Skin epidermis (tissue), 12 donors: Measurements from ENCODE around the gene PDGFRB.

ENCODE experiments used
- H3K27ac ChIP-seq, 21 experiments: fragments of 200-600 bp; sonication (generic) in 11 of 21; one replicate each; pipeline ENCODE4 v1.5.0; 2020; ENCODE audit warnings: mild to moderate bottlenecking in 3 of 21, inconsistent platforms in 2 of 21, moderate library complexity in 2 of 21
- H3K4me3 ChIP-seq, 7 experiments: fragments of 200-600 bp; sonication (generic) in 2 of 7; one replicate each; pipeline ENCODE4 v1.5.0; 2020; ENCODE audit warnings: inconsistent platforms in 2 of 7, mild to moderate bottlenecking in 2 of 7, moderate library complexity in 1 of 7

The PDGFRB gene

DNA sequence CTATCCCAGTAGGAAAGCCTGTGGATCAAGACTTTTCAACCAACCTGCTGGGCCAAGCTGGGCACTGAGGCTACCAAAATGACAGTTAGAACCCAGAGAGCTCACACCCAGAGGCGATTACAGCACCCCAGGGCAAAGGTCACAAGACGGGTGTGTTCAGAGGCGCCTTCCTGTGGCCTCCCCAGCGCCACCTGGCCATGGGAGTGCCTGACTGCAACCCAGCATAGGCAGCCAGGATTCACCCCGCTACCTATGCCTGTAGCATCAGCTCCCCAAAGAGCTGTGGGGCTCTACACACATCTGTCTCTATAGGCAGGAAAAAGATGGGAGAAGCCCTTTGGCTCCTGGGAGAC, 33.5 kb downstream of the PDGFRB start:
- peak overlapping the region in 2 of 21 experiments; percentile 10 to 28 for H3K27ac ChIP-seq

DNA sequence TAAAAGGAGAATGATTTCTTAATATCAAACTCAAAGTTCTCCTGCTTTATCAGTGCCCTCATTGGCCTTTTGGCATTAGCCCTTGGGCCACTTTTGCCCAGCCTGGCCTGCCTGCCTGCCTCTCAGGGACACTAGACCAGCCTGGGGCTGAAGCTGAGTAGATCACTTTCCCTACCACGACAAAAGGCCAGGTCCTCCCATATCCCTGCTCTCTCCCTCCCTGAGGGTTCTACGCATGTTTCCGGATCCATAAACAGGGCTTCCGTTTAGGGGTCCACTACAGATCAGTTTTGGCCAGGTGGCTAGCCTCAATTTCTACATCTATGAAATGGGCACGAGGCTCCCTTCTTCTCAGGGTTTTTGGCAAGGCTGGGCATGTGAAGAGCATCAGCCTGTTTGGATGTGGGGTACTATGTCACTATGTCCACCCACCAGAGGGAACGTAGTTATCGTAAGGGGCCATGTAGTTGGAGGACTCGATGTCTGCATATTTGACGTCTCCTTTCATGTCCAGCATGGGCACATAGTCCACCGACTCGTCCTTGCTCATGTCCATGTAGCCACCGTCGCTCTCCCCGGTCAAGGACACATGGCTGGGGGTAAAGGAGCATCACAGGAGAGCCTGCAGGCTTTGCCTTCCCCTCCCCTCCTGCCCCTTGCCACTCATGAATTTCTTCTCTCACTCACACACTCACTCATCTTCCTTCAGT, 34.0 kb downstream of the PDGFRB start:
- peak overlapping the region in 1 of 21 experiments; percentile 20 for H3K27ac ChIP-seq
- no peak overlapping the region for H3K4me3 ChIP-seq

More for the DNA sequence above, 33.5 kb downstream of the PDGFRB start:
- H3K4me3 ChIP-seq, result no peak overlapping the region

DNA sequence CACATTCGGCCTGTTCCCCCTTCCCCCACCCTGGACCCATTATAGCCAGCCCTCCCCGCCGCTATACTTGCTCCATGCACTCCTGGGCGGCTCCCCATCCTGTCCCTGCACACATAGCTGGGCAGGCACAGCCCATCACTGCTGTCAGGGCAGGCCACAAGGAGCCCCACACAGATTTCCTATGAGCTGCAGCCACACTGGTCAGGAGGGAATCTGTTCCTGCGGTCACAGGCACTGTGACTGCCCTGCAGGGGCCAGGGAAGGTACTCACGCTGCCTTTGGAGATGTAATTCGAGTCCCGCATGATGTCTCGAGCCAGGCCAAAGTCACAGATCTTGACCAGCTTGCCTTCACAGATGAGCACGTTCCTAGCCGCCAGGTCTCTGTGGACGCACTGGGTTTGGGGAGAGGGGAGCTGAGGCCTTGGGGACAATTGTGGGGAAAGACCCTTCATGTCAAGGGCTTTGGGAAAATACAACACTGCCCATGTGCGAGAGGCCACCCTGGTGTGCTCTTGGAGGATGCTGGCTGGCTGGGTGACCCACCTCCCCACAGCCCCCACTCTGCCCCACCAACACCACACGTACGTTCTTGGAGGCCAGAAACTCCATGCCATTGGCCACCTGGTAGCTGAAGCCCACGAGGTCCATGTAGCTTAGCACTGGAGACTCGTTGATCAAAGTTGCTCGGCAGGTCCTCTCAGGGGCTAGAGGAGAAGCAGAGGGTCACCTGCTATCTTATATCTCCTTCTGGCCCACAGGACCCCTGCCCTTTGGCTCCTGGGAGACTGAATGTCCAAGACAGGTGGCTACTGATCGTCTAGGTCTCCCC, 34.8 kb downstream of the PDGFRB start:
- no peak overlapping the region for H3K4me3 ChIP-seq
- peak overlapping the region in 2 of 21 experiments; percentile 20 to 28 for H3K27ac ChIP-seq

DNA sequence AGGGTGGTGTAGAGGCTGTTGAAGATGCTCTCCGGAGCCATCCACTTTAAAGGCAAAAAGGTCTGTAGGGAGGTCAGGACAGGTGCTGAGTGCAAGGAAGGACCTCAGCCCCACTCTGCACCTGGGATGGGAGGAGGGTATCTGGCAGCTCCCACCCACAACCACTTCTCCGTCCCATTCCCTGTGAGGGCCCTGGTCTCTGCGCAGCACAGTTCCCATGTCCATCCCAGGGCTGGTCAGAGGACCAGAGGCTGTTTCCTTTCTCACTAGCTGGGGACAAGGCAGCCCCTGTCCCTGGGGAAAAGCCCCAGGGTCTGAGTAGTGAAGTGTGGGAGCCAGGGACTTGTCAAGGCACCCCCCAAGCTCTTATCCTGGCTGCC, 35.6 kb downstream of the PDGFRB start:
- no peak overlapping the region for H3K4me3 ChIP-seq
- H3K27ac ChIP-seq, result no peak overlapping the region

GRCh38 chr5:150119421-150120061, 36.1 kb downstream of the PDGFRB start:
- Histone ChIP-seq H3K27ac (no peak overlapping the region), H3K4me3 (no peak overlapping the region)

DNA sequence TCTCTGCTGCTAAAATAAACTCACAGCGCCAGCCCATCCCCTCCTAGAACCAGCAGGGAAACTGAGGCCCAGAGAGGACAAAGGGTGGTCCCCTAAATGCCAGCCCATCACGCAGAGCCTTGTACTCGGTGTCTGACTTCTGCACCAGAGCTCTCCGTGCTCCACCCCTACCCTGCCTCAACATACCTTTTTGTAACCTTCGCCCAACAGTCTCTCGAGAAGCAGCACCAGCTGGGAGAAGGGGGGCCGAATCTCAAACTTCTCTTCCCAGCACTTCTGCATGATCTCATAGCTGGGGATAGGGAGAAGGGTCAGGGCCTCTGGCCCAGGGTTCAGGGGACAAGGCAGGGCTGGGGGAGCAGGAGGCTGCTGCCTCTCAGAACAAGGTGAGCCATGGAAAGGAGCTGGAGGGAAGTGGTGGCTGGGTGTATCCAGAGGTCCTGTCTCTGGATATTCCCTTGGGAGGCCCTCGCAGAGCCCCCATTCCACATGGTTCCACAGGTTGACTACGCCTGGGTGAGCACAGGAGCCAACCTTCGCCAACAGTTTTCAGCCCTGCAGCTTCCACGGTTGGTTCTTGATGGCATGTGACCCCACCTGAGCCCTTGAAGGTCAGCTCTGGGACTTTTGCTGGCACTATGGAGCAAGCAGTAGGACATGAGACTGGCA, 37.0 kb downstream of the PDGFRB start:
- no peak overlapping the region for H3K4me3 ChIP-seq
- H3K27ac ChIP-seq, result no peak overlapping the region

GRCh38 chr5:150117945-150118560, 37.6 kb downstream of the PDGFRB start:
- Histone ChIP-seq H3K27ac (no peak overlapping the region), H3K4me3 (no peak overlapping the region)

DNA sequence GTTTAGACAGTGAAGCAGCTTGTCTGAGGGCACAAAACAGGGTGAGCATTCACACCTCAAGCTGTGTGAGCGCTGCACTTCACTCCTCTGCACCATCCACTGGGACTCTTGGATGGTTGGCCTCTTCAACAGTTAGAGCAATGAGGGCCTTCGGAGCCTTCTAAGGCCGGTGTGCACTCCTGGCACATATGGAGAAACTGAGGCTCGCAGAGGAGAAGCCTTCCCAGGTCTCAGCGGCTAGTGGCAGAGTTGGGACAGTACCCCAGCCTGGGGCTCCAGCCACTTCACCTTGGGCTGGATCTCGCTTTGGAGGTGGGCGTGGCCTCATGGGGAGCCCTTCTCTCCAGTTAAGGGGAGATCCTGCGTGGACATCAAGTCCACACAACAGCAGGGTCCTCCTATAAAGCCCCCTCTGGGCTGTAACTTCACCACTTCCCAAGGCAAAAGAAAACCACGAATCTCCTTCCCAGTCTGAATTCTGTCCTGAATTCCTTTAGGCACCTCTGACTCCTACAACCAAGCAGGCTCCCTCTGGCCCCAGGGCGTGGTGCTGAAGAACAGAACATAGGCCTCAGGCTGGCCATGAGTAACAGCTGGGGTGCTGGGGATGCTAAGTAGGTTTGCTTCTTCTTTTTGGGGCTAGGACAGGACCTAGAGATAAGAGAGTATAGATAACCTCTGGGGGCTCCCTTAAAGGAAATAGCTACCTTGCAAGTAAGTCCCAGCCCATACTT, 38.8 kb downstream of the PDGFRB start:
- Histone ChIP-seq H3K27ac (peak overlapping the region in 1 of 21 experiments; percentile 22), H3K4me3 (no peak overlapping the region)

DNA sequence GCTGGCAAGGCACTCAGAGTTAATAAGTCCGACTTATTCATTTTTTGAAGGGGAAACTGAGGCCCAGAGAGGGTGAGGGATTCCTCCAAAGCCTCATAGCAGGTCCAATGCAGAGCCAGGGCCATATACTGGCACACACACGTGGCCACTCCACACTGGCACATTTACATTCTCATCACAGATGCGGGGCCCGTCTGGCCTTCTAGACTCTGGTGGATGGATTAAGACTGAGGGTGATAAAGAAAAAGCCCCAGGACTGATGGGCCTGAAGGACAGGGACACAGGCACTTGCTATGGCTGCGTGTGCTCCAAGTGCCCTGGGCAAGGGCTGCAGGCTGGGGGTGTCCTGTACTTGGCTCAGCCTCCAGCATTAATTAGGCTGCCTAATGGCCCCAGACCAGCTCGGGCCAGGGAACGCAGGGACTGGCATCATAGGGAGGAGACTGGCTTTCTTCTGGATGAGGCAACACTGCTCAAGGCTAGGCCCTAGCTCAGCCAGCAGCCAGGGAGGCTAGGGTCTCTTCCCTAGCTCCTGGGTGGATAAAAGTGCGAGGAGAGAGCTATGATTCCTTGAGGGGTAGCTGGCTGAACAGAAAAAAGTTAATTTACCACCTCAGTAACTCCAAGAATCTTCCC, 40.8 kb downstream of the PDGFRB start:
- H3K4me3 ChIP-seq, result no peak overlapping the region
- H3K27ac ChIP-seq, result peak overlapping the region in 4 of 21 experiments; percentile 5 to 31 (median 8)

GRCh38 chr5:150114102-150114641, 41.5 kb downstream of the PDGFRB start:
- H3K4me3 ChIP-seq, result no peak overlapping the region
- peak overlapping the region in 2 of 21 experiments; percentile 5 to 31 for H3K27ac ChIP-seq

GRCh38 chr5:150113047-150113744, 42.4 kb downstream of the PDGFRB start:
- Histone ChIP-seq H3K27ac (peak overlapping the region in 18 of 21 experiments; percentile 6 to 72 (median 48)), H3K4me3 (no peak overlapping the region)

GRCh38 chr5:150112201-150113046, 43.2 kb downstream of the PDGFRB start:
- Histone ChIP-seq H3K4me3 (no peak overlapping the region), H3K27ac (peak overlapping the region in 19 of 21 experiments; percentile 11 to 72 (median 47))

GRCh38 chr5:150111122-150111521, 44.5 kb downstream of the PDGFRB start:
- H3K4me3 ChIP-seq, result no peak overlapping the region
- peak overlapping the region in 6 of 21 experiments; percentile 2 to 60 (median 15) for H3K27ac ChIP-seq

DNA sequence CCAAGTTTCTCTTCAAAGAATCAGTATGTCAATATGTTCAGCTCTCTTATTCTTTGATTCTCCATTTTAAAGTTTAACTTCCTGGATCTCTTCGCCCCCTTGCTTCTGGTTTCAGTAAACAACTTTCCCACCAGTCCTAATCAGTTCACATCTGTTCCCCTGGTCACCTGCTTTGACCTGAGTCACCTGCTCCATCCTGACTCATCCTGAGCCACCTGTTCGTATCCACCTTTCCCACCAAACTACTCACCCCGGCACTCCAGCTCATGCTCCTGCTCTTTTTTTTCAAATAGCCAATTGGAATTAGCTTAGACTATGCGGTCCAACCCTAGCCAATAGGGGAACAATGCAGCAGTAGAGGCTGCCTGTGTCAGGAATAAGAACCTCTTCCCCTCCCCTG, 45.7 kb downstream of the PDGFRB start:
- no peak overlapping the region for H3K4me3 ChIP-seq
- no peak overlapping the region for H3K27ac ChIP-seq

DNA sequence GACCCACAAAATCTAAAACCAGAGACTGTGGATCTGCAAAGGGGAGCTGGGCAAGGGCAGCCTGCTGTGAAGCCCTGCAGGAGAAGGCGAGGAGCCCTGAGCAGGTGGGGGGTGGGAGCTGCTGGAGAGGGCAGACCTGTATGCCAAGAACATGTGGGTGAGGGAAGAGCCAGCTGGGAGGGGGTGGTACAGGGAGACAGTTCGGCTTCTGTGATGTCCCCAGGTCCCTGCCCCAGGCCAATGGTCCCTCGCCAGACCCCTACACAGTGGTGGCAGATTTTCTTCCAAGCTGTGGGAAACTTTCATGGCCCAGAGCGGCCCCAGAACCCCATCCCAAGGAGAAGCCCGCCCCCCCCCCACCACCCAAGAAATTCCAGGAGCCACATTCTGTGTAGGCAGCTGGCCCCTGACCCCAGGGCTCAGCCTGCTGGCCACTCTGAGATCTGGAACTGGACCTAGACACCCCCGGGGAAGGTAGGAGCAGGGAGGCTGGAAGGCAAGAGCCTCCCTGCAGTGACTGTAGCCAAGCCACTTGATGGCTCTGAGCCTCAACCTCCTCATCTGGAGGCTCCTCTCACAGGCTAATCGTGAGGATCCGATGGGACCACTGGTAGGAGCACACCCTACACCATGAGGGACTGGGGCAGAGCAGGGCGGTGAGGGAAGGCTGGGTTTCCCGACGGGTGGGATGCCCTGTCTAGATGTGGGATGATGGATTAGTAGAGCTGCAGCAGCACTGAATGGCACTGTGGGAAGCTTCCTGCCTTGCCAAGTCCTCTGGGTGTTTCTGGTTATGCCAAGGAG, 46.7 kb downstream of the PDGFRB start:
- Histone ChIP-seq H3K27ac (peak overlapping the region in 16 of 21 experiments; percentile 4 to 73 (median 42)), H3K4me3 (no peak overlapping the region)
